ENCODE data around the gene EXTL2. TPM values are rescaled to one million over a fixed set of nuclear protein-coding genes. Genes with fewer than 3 reads are reported as not detected.

The EXTL2 gene
- total and polyA plus RNA-seq, 10 of the 15 experiments (the other 5 are each of a cell fraction or from before 2014, with no cell fraction given) = 10.2 to 51.1 (median 16.2) TPM

DNA sequence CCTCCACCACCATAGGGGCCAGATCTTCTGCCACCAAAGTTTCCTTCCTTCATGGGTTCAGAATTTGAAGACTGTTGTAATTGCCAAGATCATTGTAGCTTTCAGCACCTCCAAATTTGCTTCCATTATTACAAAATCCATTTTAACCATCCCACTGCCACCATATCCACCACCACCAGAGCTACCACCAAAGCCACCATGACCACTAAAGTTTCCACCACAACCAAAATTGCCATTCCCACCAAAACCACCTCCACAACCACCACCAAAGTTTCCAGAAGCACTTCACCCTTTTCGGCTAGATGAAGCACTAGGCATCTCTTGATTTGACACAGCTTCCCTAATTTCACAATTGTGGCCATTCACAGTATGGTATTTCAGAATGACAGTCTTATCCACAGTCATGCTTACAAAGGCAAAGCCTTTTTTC lies 46.5 kb upstream of the EXTL2 start:
- Histone ChIP-seq H3K9ac (ENCODE audit: control insufficient read depth, insufficient read depth, low read length) (no peak overlapping the region), H3K27ac (ENCODE audit: control insufficient read depth, insufficient read depth) (no peak overlapping the region), H2AFZ (ENCODE audit: control insufficient read depth, low read depth, low read length) (no peak overlapping the region), H3K27me3 (replicated peaks in 1 of 2; ENCODE audit: control insufficient read depth in 2 of 2, insufficient read depth in 2 of 2, low read length in 1 of 2) (no peaks in the 10 kb centered on the region), H3K4me2 (ENCODE audit: control insufficient read depth, insufficient read depth) (no peak overlapping the region), H3K9me3 (replicated peaks; ENCODE audit: control insufficient read depth, insufficient read depth, low read length) (no peaks in the 10 kb centered on the region), H3K79me2 (ENCODE audit: control insufficient read depth, insufficient read depth, low read length) (no peaks in the 10 kb centered on the region; the same call in 1 of the 2 replicates), H3K4me1 (ENCODE audit: control insufficient read depth, insufficient read depth, low read length) (no peaks in the 10 kb centered on the region), H3K4me3 (no peak overlapping the region), H4K20me1 (ENCODE audit: control insufficient read depth, insufficient read depth) (no peaks in the 10 kb centered on the region), H3K36me3 (ENCODE audit: control insufficient read depth in 2 of 2, insufficient read depth in 2 of 2, low read length in 1 of 2) (peaks cover 3 to 14% of the 10 kb centered on the region in 2 experiments)
- peak; percentile 8 for DNase-seq (ENCODE audit: low read depth, low spot score)
- 0% methylated on average over 1 of the region's 1 CpG for WGBS (ENCODE audit: insufficient coverage, insufficient replicate concordance, low lambda C conversion rate, missing lambda C conversion rate)
- no peak for FAIRE-seq
- intact Hi-C loops (cut with micrococcal nuclease; ENCODE audit: unreplicated experiment) (no loop called here), in situ Hi-C loops (cut with MboI) (no loop called here)
- ChIA-PET SMC1A (ENCODE audit: uncharacterized antibody, unreplicated experiment) (interaction anchor here (1.3 to 4.4 kb wide), 4 partner anchors 15 to 33 kb away, joined by 3 to 17 read pairs (median 4); no protein-coding TSS in a partner anchor), POLR2A (no interaction called here), RAD21 (ENCODE audit: unreplicated experiment) (interaction anchor here (1.0 to 1.1 kb wide), 2 partner anchors 11 to 13 kb away, joined by 3 read pairs; no protein-coding TSS in a partner anchor), CTCF (interaction anchor here (1.4 to 3.2 kb wide), 5 partner anchors 12 to 347 kb away, joined by 3 to 11 read pairs (median 5); no protein-coding TSS in a partner anchor)
- ATAC-seq = peak; percentile 60
- no TSS peak for BruUV-seq (replicated peaks)
- TF ChIP-seq ESRRA (IDR thresholded peaks at IDR 0.05; ENCODE audit: low read length) (no peak), EP300 (IDR thresholded peaks at IDR 0.05; ENCODE audit: borderline replicate concordance in 1 of 2, control insufficient read depth in 1 of 2, low read depth in 2 of 2, low read length in 2 of 2) (no peak; a peak in 1 of 4 replicates), RAD51 (IDR thresholded peaks at IDR 0.05) (no peak), ZNF274 (IDR thresholded peaks at IDR 0.05; ENCODE audit: insufficient read depth, insufficient read length) (no peak), RUNX3 (IDR thresholded peaks at IDR 0.05; ENCODE audit: low read length) (peak; percentile 99), NFXL1 (IDR thresholded peaks at IDR 0.05; ENCODE audit: borderline replicate concordance) (no peak), CHD4 (IDR thresholded peaks at IDR 0.05) (no peak), HCFC1 (IDR thresholded peaks at IDR 0.05; ENCODE audit: low read length) (no peak), ZZZ3 (IDR thresholded peaks at IDR 0.05; ENCODE audit: control insufficient read depth, insufficient read length, low read depth) (no peak), NR2F1 (conservative IDR thresholded peaks at IDR 0.05) (no peak)
- TF ChIP-seq, protein P1, sequence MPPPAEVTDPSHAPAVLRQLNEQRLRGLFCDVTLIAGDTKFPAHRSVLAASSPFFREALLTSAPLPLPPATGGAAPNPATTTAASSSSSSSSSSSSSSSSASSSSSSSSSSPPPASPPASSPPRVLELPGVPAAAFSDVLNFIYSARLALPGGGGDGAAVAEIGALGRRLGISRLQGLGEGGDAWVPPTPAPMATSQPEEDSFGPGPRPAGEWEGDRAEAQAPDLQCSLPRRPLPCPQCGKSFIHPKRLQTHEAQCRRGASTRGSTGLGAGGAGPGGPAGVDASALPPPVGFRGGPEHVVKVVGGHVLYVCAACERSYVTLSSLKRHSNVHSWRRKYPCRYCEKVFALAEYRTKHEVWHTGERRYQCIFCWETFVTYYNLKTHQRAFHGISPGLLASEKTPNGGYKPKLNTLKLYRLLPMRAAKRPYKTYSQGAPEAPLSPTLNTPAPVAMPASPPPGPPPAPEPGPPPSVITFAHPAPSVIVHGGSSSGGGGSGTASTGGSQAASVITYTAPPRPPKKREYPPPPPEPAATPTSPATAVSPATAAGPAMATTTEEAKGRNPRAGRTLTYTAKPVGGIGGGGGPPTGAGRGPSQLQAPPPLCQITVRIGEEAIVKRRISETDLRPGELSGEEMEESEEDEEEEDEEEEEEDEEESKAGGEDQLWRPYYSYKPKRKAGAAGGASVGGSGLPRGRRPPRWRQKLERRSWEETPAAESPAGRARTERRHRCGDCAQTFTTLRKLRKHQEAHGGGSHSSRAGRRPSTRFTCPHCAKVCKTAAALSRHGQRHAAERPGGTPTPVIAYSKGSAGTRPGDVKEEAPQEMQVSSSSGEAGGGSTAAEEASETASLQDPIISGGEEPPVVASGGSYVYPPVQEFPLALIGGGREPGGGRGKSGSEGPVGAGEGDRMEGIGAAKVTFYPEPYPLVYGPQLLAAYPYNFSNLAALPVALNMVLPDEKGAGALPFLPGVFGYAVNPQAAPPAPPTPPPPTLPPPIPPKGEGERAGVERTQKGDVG (CRISPR knock-in tag; IDR thresholded peaks at IDR 0.05) = no peak
- TF ChIP-seq, protein P2, sequence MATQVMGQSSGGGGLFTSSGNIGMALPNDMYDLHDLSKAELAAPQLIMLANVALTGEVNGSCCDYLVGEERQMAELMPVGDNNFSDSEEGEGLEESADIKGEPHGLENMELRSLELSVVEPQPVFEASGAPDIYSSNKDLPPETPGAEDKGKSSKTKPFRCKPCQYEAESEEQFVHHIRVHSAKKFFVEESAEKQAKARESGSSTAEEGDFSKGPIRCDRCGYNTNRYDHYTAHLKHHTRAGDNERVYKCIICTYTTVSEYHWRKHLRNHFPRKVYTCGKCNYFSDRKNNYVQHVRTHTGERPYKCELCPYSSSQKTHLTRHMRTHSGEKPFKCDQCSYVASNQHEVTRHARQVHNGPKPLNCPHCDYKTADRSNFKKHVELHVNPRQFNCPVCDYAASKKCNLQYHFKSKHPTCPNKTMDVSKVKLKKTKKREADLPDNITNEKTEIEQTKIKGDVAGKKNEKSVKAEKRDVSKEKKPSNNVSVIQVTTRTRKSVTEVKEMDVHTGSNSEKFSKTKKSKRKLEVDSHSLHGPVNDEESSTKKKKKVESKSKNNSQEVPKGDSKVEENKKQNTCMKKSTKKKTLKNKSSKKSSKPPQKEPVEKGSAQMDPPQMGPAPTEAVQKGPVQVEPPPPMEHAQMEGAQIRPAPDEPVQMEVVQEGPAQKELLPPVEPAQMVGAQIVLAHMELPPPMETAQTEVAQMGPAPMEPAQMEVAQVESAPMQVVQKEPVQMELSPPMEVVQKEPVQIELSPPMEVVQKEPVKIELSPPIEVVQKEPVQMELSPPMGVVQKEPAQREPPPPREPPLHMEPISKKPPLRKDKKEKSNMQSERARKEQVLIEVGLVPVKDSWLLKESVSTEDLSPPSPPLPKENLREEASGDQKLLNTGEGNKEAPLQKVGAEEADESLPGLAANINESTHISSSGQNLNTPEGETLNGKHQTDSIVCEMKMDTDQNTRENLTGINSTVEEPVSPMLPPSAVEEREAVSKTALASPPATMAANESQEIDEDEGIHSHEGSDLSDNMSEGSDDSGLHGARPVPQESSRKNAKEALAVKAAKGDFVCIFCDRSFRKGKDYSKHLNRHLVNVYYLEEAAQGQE (IDR thresholded peaks at IDR 0.05; ENCODE audit: low read depth, low read length) = no peak
- TF ChIP-seq, protein P3, sequence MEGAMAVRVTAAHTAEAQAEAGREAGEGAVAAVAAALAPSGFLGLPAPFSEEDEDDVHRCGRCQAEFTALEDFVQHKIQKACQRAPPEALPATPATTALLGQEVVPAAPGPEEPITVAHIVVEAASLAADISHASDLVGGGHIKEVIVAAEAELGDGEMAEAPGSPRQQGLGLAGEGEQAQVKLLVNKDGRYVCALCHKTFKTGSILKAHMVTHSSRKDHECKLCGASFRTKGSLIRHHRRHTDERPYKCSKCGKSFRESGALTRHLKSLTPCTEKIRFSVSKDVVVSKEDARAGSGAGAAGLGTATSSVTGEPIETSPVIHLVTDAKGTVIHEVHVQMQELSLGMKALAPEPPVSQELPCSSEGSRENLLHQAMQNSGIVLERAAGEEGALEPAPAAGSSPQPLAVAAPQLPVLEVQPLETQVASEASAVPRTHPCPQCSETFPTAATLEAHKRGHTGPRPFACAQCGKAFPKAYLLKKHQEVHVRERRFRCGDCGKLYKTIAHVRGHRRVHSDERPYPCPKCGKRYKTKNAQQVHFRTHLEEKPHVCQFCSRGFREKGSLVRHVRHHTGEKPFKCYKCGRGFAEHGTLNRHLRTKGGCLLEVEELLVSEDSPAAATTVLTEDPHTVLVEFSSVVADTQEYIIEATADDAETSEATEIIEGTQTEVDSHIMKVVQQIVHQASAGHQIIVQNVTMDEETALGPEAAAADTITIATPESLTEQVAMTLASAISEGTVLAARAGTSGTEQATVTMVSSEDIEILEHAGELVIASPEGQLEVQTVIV (IDR thresholded peaks at IDR 0.05; ENCODE audit: borderline replicate concordance, partially characterized antibody) = no peak
- TF ChIP-seq, protein P4, sequence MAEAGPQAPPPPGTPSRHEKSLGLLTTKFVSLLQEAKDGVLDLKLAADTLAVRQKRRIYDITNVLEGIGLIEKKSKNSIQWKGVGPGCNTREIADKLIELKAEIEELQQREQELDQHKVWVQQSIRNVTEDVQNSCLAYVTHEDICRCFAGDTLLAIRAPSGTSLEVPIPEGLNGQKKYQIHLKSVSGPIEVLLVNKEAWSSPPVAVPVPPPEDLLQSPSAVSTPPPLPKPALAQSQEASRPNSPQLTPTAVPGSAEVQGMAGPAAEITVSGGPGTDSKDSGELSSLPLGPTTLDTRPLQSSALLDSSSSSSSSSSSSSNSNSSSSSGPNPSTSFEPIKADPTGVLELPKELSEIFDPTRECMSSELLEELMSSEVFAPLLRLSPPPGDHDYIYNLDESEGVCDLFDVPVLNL (IDR thresholded peaks at IDR 0.05; ENCODE audit: low read depth, low read length) = no peak
